Measurements from ENCODE around the gene TPSB2.
"Not testable (repeated sequence)": the region's sequence is repeated elsewhere in the genome, so short reads cannot be mapped to it uniquely, and the experiment has no call there.

- TF ChIP-seq ZNF366 (tag by site-specific recombination; conservative IDR thresholded peaks at IDR 0.05); YY1 (tag by site-specific recombination; IDR thresholded peaks at IDR 0.05); ZNF324 (tag by site-specific recombination; IDR thresholded peaks at IDR 0.05); ZNF416 (tag by site-specific recombination; IDR thresholded peaks at IDR 0.05); CTCF (tag by site-specific recombination; IDR thresholded peaks at IDR 0.05); ZNF707 (tag by site-specific recombination; IDR thresholded peaks at IDR 0.05); ZNF157 (tag by site-specific recombination; IDR thresholded peaks at IDR 0.05); HOXA7 (CRISPR knock-in tag; IDR thresholded peaks at IDR 0.05; ENCODE audit: borderline replicate concordance); ZNF175 (tag by site-specific recombination; IDR thresholded peaks at IDR 0.05); TRIM28 (IDR thresholded peaks at IDR 0.05; ENCODE audit: borderline replicate concordance, low read length); ZNF548 (tag by site-specific recombination; IDR thresholded peaks at IDR 0.05); ZNF335 (tag by site-specific recombination; conservative IDR thresholded peaks at IDR 0.05): not testable (repeated sequence)
Observed at GRCh38 chr16:1230084-1230470, at the start of gene TPSB2.
